ENCODE results near the gene ZMYND8. TPM values are rescaled to one million over a fixed set of nuclear protein-coding genes. Genes with fewer than 3 reads are reported as not detected.

The ZMYND8 gene
- total and polyA plus RNA-seq, 2 donors, result 15.6 to 29.0 TPM

DNA sequence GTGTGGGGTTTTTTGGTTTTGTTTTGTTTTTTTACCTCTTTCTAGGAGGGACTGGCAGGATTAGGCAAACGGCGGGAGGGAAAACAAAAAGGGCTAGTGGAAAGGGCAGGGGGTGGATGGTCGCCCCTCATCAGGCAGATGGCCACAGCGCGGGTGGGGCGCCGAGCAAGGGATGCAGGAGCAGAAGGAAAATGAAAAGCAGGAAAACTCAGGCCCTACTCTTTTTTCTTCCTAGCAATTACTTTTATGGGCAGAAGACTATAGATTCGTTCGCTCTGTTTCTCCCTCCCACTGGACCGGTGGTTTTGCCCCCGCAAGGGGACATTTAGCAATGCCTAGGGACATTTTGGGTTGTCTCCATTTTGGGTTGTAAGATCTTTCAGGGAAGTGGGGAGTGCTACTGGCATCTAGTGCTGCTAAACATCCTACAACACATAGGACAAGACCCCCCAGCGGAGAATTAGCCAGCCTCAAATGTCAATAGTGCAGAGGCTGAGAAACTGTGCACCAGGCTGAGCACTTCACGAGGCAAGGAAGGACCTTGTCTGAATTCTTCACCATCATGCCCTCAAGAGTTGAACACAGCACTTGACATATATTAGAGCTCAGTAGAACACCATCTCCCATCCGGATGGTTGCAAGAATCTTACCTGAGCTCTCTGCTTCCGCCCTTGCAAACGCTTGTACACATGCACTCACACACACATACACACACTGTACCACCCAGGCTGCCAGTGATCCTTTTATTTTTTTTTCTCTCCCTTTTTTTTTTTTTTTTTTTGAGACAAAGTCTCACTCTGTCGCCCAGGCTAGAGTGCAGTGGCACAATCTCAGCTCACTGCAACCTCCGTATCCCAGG is 4.8 kb upstream of the ZMYND8 start:
- H3K36me3 ChIP-seq (ENCODE audit: insufficient read depth), result no peaks in the 10 kb centered on the region
- peaks cover 2% of the 10 kb centered on the region for H3K4me1 ChIP-seq (ENCODE audit: insufficient read depth)
- 68% methylated on average over 18 of the region's 18 CpGs for WGBS
- no peak for DNase-seq (ENCODE audit: extremely low spot score)
- no peak overlapping the region for H3K4me3 ChIP-seq (ENCODE audit: low read depth, low read length)
- peak overlapping the region; percentile 95 for H3K27ac ChIP-seq (ENCODE audit: low read depth)

DNA sequence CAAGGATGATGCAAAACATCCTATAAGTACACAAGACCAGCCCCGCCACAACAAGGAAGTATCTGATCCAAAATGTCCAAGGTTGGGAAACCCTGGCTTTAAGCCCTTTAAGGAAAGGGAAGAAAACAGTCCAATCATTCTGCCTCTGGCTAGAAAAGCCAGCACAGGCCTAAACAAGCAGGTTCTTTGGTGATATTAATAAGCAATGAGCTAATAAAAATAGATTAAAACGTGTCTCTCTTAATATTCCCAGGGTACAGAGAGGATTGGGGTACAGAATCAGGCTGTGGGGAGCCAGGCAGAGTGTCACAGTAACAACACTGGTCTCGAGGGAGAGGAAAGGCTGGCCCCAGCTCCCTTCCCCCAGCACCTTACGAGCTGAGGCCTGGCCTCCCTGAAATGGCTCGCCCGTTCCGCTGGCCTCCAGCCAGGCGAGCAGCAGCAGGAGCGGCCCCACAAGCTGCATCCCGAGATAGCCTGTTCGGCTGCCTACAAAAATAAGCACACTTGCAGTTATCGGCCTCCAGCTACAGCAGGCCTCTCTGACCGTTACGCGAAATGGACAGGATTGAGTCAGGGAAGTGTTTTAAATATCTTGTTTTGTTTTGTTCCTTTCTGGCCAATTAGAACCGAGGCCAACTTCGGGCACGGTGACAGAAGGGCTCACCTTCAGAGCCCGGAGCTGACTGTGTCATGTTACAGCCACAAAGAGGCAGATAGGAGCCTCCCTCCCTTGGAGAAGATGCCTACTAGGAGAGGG is 4.0 kb upstream of the ZMYND8 start:
- Histone ChIP-seq H3K36me3 (ENCODE audit: insufficient read depth) (no peaks in the 10 kb centered on the region), H3K4me3 (ENCODE audit: low read depth, low read length) (no peak overlapping the region), H3K27ac (ENCODE audit: low read depth) (peak overlapping the region; percentile 95), H3K4me1 (ENCODE audit: insufficient read depth) (peaks cover 2% of the 10 kb centered on the region)
- DNase-seq (ENCODE audit: extremely low spot score), result no peak
- 5% methylated on average over 19 of the region's 19 CpGs for WGBS

DNA sequence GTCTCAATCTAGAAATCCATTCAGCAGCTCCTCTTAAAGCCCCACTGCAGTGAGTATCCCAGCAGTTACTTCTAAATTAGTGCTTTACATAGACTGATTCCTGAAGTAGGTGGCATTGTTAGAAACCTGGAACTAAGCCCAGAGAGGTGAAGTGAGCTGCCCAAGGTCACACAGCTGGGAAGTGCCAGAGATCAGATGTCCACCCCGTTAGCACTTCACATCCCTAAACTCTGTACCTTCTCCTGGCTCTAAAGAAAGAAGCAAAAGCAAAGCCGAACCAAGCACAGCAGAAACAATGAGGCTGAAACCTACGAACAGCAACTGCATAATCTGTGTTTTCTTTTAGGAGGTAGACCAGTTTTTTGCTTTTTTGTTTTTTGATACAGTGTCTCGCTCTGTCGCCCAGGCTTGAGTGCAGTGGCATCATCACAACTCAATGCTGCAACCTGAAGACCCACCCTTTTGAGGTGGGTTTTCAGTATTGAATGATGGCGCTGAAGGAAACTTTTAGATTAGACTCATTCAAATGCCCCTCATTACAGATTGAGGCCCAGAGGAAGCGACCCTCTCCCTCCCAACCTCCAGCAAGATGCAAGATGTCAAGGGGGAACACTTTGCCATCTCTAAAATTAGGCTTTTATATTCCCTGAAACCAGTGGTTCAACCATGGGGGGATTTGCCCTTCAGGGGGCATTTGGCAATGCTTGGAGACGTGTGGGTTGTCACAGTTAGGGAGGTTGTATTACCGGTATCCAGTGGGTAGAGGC is 3.2 kb upstream of the ZMYND8 start:
- DNase-seq (ENCODE audit: extremely low spot score), result no peak
- 60% methylated on average over 9 of the region's 9 CpGs for WGBS
- H3K4me1 ChIP-seq (ENCODE audit: insufficient read depth), result peaks cover 2% of the 10 kb centered on the region
- H3K36me3 ChIP-seq (ENCODE audit: insufficient read depth), result no peaks in the 10 kb centered on the region
- no peak overlapping the region for H3K4me3 ChIP-seq (ENCODE audit: low read depth, low read length)
- peak overlapping the region; percentile 95 for H3K27ac ChIP-seq (ENCODE audit: low read depth)

DNA sequence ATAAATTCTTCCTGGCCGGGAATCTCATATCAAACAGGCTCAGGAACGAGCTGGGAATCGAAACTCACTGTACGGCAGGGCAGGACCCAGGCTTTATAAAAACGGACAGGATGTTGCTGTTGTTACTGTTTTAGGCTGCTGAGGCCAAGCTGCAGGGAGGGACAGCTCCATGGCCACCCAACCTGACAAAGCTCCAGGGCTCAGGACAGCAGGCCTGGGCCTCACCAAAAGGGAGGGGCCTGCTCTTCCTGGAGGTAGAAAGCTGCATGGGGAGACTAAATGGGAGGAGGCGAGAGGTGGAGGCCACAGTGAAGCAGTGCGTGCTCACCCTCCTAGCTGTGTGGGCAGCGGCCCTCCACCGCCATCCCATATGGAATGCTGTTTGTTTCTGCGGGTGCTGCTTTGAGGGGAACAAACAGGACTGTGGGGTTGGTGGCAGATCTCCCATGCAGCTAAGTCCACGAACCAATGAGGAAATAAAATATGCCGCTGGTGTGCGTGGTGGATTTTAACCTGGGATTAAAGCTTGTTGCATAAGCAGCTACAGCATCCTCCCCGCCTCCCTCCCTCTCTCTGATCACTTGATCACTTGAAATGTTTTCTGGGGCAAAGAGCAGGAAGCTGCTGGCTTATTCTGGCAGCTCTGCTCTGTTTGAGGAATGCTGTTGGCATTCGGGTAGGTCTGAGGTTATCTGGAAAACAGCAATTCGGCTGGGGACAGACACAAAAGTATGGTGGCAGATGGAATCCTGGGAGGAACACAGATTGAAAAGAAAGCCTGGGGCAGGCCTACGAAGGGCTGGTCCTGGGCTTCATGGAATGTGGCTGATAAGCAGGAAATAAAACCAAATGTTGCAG is 2.4 kb upstream of the ZMYND8 start:
- no peak for DNase-seq (ENCODE audit: extremely low spot score)
- 8% methylated on average over 17 of the region's 17 CpGs for WGBS
- Histone ChIP-seq H3K4me1 (ENCODE audit: insufficient read depth) (peaks cover 2% of the 10 kb centered on the region), H3K36me3 (ENCODE audit: insufficient read depth) (no peaks in the 10 kb centered on the region), H3K27ac (ENCODE audit: low read depth) (peak overlapping the region; percentile 97), H3K4me3 (ENCODE audit: low read depth, low read length) (no peak overlapping the region)

DNA sequence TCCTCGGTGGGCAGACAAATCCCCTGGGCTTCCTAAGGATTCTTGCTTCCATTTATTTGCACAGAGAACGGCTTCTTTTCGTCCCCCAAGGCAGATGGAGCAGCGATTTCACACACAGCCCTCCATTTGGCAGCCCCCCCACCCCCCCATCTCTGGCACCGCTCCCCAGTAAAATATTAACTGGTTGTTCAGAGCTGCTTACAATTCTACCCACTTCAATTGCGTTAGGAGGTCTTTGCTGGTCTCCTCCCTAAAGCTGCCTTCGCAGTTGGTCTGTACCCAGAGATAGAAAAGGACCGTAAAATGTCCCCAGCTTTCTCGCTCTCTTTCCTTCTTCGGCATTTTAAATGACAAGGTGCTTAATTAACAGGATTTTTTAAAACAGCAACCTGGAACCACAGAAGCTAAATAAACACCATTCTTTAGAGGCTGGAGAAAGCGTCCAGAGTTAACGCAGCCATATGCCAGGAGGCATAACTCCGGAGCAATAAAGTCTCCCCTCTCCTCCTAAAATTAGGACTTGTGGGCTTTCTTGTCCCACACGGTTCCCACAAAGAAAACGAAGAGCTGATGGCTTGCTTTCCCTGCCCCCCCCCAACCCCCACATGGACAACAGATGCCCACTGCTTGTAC is 1.7 kb upstream of the ZMYND8 start:
- Histone ChIP-seq H3K4me3 (ENCODE audit: low read depth, low read length) (no peak overlapping the region), H3K4me1 (ENCODE audit: insufficient read depth) (peaks cover 2% of the 10 kb centered on the region), H3K27ac (ENCODE audit: low read depth) (peak overlapping the region; percentile 97), H3K36me3 (ENCODE audit: insufficient read depth) (no peaks in the 10 kb centered on the region)
- 26% methylated on average over 15 of the region's 15 CpGs for WGBS
- DNase-seq (ENCODE audit: extremely low spot score), result no peak

DNA sequence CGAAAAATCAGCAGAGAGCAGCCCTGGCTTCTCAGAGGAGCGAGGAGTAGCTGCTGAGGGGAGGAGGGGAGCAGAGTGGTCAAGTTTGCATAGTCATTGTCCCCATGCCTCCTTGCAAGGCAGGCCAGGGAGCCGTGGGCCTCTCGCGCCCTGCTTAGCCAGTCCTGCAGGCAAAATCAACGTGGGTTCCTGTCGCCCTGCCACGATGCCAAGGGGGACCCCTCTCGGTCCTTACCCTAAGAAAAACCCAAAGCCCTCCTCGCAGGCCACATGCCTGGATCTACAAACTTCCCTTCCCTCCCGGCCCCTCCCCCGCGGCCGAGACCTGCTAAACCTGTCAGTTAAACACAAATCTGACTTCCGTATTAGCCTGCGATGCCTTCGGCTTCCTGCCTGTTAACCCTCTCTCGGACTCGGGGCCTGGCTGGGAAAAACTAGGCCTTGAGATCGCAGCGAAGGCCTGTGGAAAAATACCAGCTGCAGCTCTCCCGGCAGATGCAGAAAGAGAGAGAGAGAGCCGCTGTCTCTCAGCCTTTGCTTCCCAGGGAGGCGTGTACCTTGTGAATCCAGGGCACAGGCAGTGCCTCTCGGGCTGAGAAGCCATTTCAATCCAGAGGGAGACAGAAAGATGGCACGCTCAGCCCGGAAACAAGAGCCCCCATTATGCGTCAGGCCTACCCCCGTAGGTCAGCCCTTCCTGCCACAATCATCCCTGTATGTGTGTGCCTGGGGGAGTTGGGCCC is 968 bp upstream of the ZMYND8 start:
- Histone ChIP-seq H3K36me3 (ENCODE audit: insufficient read depth) (no peaks in the 10 kb centered on the region), H3K4me3 (ENCODE audit: low read depth, low read length) (no peak overlapping the region), H3K27ac (ENCODE audit: low read depth) (peak overlapping the region; percentile 97), H3K4me1 (ENCODE audit: insufficient read depth) (peaks cover 2% of the 10 kb centered on the region)
- DNase-seq (ENCODE audit: extremely low spot score), result peak; percentile 84
- 8% methylated on average over 29 of the region's 29 CpGs for WGBS

DNA sequence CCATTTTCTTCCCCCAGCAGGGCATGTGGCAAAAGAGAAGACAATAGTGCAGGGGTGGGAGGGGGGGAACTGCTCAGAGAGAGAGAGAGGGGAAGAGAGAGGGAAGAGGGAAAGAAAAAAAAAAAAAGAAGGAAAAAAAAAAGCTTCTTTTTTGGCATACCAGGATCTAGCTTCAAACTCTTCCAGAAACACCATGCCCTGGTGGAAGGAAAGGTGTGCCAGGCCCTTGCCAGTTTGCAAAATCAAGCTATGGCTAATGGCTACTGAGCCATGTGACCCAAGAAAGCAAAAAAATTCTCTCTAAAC is 326 bp downstream of the ZMYND8 start:
- peaks cover 2% of the 10 kb centered on the region for H3K4me1 ChIP-seq (ENCODE audit: insufficient read depth)
- H3K36me3 ChIP-seq (ENCODE audit: insufficient read depth), result no peaks in the 10 kb centered on the region
- no peak for DNase-seq (ENCODE audit: extremely low spot score)
- H3K4me3 ChIP-seq (ENCODE audit: low read depth, low read length), result no peak overlapping the region
- H3K27ac ChIP-seq (ENCODE audit: low read depth), result peak overlapping the region; percentile 94

DNA sequence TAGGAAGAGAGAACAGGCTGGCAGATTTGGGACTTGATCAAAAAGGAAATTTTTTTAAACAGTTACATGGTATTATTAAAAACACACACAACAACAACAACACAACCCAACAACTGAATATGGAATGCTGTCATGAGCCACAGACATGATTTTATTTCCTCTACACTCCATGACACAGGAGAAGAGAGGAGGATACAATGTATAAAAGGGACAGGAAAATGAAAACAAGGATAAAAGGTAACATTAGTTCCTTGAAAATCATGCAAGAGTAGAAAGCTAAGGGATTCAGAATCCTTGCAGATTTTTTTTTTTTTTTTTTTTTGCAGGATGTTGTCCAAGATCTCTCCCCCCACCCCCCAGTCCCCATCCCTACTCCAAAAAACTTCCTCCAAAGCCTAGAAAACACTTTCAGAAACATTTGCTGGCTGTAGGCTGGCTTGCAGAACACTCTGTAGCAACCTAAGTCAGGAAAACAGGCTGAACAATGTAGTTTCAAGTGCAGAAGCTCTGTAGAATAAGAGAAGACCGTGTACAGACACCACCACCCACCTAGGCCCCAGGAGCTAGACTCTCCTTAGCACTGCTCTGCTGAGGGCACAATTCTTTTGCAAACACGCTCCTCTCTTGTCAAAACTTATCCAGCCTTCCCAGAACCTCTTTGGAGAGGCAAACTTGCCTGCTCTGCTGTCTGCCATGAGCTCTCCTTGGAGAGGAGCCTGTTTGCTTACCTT is 845 bp downstream of the ZMYND8 start:
- 31% methylated on average over 2 of the region's 2 CpGs for WGBS
- DNase-seq (ENCODE audit: extremely low spot score), result no peak
- Histone ChIP-seq H3K27ac (ENCODE audit: low read depth) (peak overlapping the region; percentile 94), H3K4me1 (ENCODE audit: insufficient read depth) (peaks cover 2% of the 10 kb centered on the region), H3K36me3 (ENCODE audit: insufficient read depth) (no peaks in the 10 kb centered on the region), H3K4me3 (ENCODE audit: low read depth, low read length) (peak overlapping the region; percentile 7)

DNA sequence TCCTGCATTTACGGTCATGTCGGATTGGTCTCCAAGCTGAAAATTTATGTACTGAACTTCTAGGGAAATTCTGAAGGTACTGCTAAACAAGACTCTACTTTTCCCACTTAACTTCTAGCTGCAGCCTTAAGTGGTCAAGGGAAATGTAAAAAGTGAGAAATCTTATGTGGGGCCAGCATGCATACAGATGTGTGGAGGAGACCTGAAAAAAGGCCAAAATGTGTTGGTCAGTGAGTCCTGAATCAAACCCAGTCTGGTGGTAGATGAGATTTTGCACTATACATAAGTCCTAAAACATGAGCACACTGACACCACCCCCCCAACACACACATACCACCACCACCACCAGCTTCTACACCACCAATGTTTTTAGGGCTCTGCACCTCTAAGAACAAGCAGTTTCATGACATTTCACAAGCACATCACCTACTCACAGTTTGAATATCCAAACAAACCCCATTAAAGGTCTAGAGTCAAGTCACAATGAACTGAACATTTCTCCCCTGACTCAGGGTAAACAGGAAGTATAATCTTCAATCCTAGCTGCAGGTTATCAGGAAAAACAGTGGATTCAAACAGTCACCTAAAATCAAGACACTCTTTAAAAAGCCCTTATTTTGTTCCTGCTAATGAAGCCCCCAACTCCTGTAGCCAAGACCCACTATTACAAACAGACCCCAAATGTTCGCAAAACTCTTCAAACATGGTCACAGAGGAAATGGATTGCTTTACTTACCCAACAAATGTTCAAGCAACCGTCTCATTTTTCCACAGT is 1.6 kb downstream of the ZMYND8 start:
- 19% methylated on average over 4 of the region's 4 CpGs for WGBS
- Histone ChIP-seq H3K27ac (ENCODE audit: low read depth) (peak overlapping the region; percentile 89), H3K4me1 (ENCODE audit: insufficient read depth) (peaks cover 1% of the 10 kb centered on the region), H3K36me3 (ENCODE audit: insufficient read depth) (no peaks in the 10 kb centered on the region), H3K4me3 (ENCODE audit: low read depth, low read length) (peak overlapping the region; percentile 7)
- DNase-seq (ENCODE audit: extremely low spot score), result no peak

DNA sequence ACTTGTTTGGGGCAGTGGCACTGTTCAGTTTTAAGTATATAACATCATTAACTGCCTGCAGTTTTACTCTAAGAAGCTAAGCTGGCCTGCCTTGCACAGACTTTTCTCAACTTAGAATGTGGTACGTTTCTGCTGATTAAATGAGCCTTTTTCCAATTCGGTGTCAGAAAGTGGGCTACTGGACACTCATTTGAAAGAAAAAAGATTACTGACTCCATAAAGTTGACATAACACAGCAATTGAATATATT is 2.1 kb downstream of the ZMYND8 start:
- no peak for DNase-seq (ENCODE audit: extremely low spot score)
- Histone ChIP-seq H3K4me1 (ENCODE audit: insufficient read depth) (no peaks in the 10 kb centered on the region), H3K27ac (ENCODE audit: low read depth) (peak overlapping the region; percentile 89), H3K36me3 (ENCODE audit: insufficient read depth) (no peaks in the 10 kb centered on the region), H3K4me3 (ENCODE audit: low read depth, low read length) (no peak overlapping the region)
- 5% methylated on average over 2 of the region's 2 CpGs for WGBS

DNA sequence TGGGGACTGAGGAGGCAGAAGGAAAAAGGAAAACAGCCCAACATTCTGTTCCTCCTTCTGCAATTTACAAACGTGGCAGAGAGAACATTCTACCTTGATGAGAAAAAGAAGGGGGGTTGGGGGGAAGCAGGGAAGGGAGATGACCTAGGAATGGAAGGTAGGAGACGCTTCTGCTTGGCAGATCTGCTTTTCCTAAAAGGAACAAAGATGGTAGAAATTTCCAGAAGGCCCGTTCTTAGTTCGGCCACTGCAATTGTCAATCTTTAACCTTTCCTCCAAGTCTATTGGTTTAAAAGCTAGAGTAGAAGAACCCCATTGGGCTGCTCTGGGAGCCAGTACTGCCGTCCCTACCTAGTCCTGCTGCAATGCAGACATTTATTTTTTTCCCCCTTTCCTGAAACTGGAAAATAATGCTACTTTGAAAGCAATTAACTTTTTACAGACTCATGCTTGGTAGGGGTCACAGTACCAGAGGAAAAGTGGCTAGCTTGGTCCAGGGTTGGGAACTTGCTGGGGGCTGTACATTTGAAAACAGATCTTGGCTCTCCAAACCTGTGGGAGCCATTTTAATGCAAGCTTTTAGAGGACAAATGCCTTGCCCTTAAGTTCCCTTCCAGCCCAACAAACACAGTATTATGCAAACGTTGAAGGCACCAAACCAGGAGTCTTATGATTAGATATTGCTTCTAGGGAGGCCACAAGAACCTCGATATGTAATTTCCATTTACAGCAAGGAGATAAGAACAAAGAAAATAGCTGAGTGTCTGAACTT is 2.6 kb downstream of the ZMYND8 start:
- 41% methylated on average over 7 of the region's 7 CpGs for WGBS
- Histone ChIP-seq H3K36me3 (ENCODE audit: insufficient read depth) (no peaks in the 10 kb centered on the region), H3K4me1 (ENCODE audit: insufficient read depth) (no peaks in the 10 kb centered on the region), H3K27ac (ENCODE audit: low read depth) (peak overlapping the region; percentile 89), H3K4me3 (ENCODE audit: low read depth, low read length) (no peak overlapping the region)
- no peak for DNase-seq (ENCODE audit: extremely low spot score)

Measured in urinary bladder (tissue), 4 donors.